ENCODE measurements around the gene PAK2.

GRCh38 chr3:196796317-196796716 lies 56.7 kb downstream of the PAK2 start:
- no peak for TF ChIP-seq CTCF (IDR thresholded peaks at IDR 0.05)
- no peak for TF ChIP-seq POLR2A (IDR thresholded peaks at IDR 0.05)
